Astrocyte (in vitro differentiated cells and primary cell): ENCODE results near the gene MAPK8IP2. TPM values are rescaled to one million over a fixed set of nuclear protein-coding genes. Genes with fewer than 3 reads are reported as not detected.

ENCODE experiments used
- DNase-seq: peaks from one replicate; pipeline ENCODE4 v3.0.0-alpha.2; 2010; ENCODE audit warnings: low read depth
- FAIRE-seq: peaks from 2 replicates; lab custom pipeline; 2011; peaks lifted over from hg19 to GRCh38; lab: Jason Lieb, UNC
- H2AFZ ChIP-seq: 2 replicates; pipeline ENCODE4 v1.6.0; 2012; ENCODE audit warnings: low read depth, low read length, inconsistent platforms
- H3K27ac ChIP-seq: 2 replicates; pipeline ENCODE4 v1.5.1; 2011; ENCODE audit warnings: low read depth, low read length, inconsistent platforms
- H3K27me3 ChIP-seq: 2 replicates; pipeline ENCODE4 v1.6.0; 2011; ENCODE audit warnings: low read length, inconsistent platforms; ENCODE audit not compliant: insufficient read depth
- H3K36me3 ChIP-seq: 2 replicates; pipeline ENCODE4 v1.5.1; 2011; ENCODE audit warnings: low read length, inconsistent platforms; ENCODE audit not compliant: insufficient read depth
- H3K4me1 ChIP-seq: 2 replicates; pipeline ENCODE4 v1.5.1; 2011; ENCODE audit warnings: low read length, inconsistent platforms; ENCODE audit not compliant: insufficient read depth
- H3K4me2 ChIP-seq: 2 replicates; pipeline ENCODE4 v1.6.0; 2012; ENCODE audit warnings: low read length, inconsistent platforms
- H3K4me3 ChIP-seq: 2 replicates; pipeline ENCODE4 v1.5.1; 2011; ENCODE audit warnings: low read depth, mild to moderate bottlenecking, low read length, inconsistent platforms; ENCODE audit not compliant: insufficient read depth
- H3K79me2 ChIP-seq: 2 replicates; pipeline ENCODE4 v1.6.0; 2012; ENCODE audit warnings: mild to moderate bottlenecking, low read length, inconsistent platforms; ENCODE audit not compliant: insufficient read depth
- H3K9ac ChIP-seq: 2 replicates; pipeline ENCODE4 v1.6.0; 2012; ENCODE audit warnings: mild to moderate bottlenecking, low read length, inconsistent platforms
- H3K9me3 ChIP-seq: 2 replicates; pipeline ENCODE4 v1.5.1; 2012; ENCODE audit warnings: low read depth, mild to moderate bottlenecking, low read length, inconsistent platforms; ENCODE audit not compliant: insufficient read depth
- H4K20me1 ChIP-seq: 2 replicates; pipeline ENCODE4 v1.6.0; 2012; ENCODE audit warnings: low read length, inconsistent platforms; ENCODE audit not compliant: insufficient read depth
- H3K27ac Mint-ChIP-seq: one replicate; pipeline ENCODE4 v1.8.0; 2021; ENCODE audit warnings: mild to moderate bottlenecking, mixed read lengths; ENCODE audit not compliant: unreplicated experiment
- H3K27me3 Mint-ChIP-seq: one replicate; pipeline ENCODE4 v1.8.0; 2021; ENCODE audit warnings: low read depth, mixed read lengths; ENCODE audit not compliant: unreplicated experiment
- H3K36me3 Mint-ChIP-seq: one replicate; pipeline ENCODE4 v1.8.0; 2021; ENCODE audit warnings: low read depth, mixed read lengths; ENCODE audit not compliant: unreplicated experiment
- H3K4me1 Mint-ChIP-seq: one replicate; pipeline ENCODE4 v1.8.0; 2021; ENCODE audit warnings: low read depth, mixed read lengths; ENCODE audit not compliant: unreplicated experiment
- H3K4me3 Mint-ChIP-seq: one replicate; pipeline ENCODE4 v1.8.0; 2021; ENCODE audit warnings: mild to moderate bottlenecking, moderate library complexity, mixed read lengths; ENCODE audit not compliant: unreplicated experiment
- H3K9me3 Mint-ChIP-seq: one replicate; pipeline ENCODE4 v1.8.0; 2021; ENCODE audit warnings: mild to moderate bottlenecking, mixed read lengths; ENCODE audit not compliant: unreplicated experiment
- EZH2 ChIP-seq: IDR thresholded peaks from 2 replicates; pipeline ENCODE4 v1.6.1; 2012; ENCODE audit warnings: mild to moderate bottlenecking, low read length, inconsistent platforms; ENCODE audit not compliant: insufficient read depth
- total RNA-seq: library from RNA; stranded (reverse); gene quantifications from 2 replicates; pipeline ENCODE4 v1.2.1, GENCODE V29; 2021
- TF ChIP-seq, protein P1 (sequence below): IDR thresholded peaks from 2 replicates; pipeline ENCODE4 v1.5.1; 2011; ENCODE audit warnings: low read depth, mild to moderate bottlenecking, inconsistent platforms, low read length, moderate library complexity; ENCODE audit not compliant: insufficient read depth

Gene MAPK8IP2
- total RNA-seq, 1 donor from 2014 or later = 4.7 TPM

GRCh38 chr22:50605613-50606074 is 5.1 kb downstream of the MAPK8IP2 start:
- Histone ChIP-seq H3K4me1 (no peaks in the 10 kb centered on the region), H3K79me2 (no peaks in the 10 kb centered on the region), H3K9ac (no peak overlapping the region), H2AFZ (no peak overlapping the region), H3K9me3 (no peaks in the 10 kb centered on the region), H3K36me3 (no peaks in the 10 kb centered on the region), H3K4me2 (no peak overlapping the region), H3K27ac (no peak overlapping the region), H3K4me3 (no peak overlapping the region), H3K27me3 (peaks cover 23% of the 10 kb centered on the region), H4K20me1 (no peaks in the 10 kb centered on the region)
- FAIRE-seq (no peak), DNase-seq (no peak)
- no peak overlapping the region for H3K4me3 Mint-ChIP-seq
- peaks cover 64% of the 10 kb centered on the region for H3K27me3 Mint-ChIP-seq
- no peak overlapping the region for H3K27ac Mint-ChIP-seq
- peaks cover 5% of the 10 kb centered on the region for H3K4me1 Mint-ChIP-seq
- peaks cover 2% of the 10 kb centered on the region for H3K9me3 Mint-ChIP-seq
- TF ChIP-seq, protein P1, sequence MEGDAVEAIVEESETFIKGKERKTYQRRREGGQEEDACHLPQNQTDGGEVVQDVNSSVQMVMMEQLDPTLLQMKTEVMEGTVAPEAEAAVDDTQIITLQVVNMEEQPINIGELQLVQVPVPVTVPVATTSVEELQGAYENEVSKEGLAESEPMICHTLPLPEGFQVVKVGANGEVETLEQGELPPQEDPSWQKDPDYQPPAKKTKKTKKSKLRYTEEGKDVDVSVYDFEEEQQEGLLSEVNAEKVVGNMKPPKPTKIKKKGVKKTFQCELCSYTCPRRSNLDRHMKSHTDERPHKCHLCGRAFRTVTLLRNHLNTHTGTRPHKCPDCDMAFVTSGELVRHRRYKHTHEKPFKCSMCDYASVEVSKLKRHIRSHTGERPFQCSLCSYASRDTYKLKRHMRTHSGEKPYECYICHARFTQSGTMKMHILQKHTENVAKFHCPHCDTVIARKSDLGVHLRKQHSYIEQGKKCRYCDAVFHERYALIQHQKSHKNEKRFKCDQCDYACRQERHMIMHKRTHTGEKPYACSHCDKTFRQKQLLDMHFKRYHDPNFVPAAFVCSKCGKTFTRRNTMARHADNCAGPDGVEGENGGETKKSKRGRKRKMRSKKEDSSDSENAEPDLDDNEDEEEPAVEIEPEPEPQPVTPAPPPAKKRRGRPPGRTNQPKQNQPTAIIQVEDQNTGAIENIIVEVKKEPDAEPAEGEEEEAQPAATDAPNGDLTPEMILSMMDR = no peak
- TF ChIP-seq EZH2 = no peak
- peaks cover 5% of the 10 kb centered on the region for H3K36me3 Mint-ChIP-seq

GRCh38 chr22:50606165-50606945 is 5.8 kb downstream of the MAPK8IP2 start:
- H2AFZ ChIP-seq = no peak overlapping the region
- H3K9me3 ChIP-seq = no peaks in the 10 kb centered on the region
- peaks cover 68% of the 10 kb centered on the region for H3K27me3 Mint-ChIP-seq
- peaks cover 2% of the 10 kb centered on the region for H3K9me3 Mint-ChIP-seq
- no peak overlapping the region for H3K9ac ChIP-seq
- peaks cover 5% of the 10 kb centered on the region for H3K4me1 Mint-ChIP-seq
- no peak overlapping the region for H3K4me2 ChIP-seq
- H4K20me1 ChIP-seq = no peaks in the 10 kb centered on the region
- H3K27ac ChIP-seq = no peak overlapping the region
- FAIRE-seq (no peak), DNase-seq (no peak)
- no peaks in the 10 kb centered on the region for H3K36me3 ChIP-seq
- H3K27me3 ChIP-seq = peaks cover 23% of the 10 kb centered on the region
- H3K79me2 ChIP-seq = no peaks in the 10 kb centered on the region
- H3K4me3 Mint-ChIP-seq = no peak overlapping the region
- H3K4me3 ChIP-seq = no peak overlapping the region
- no peak for TF ChIP-seq EZH2
- TF ChIP-seq, protein P1 = no peak
- no peak overlapping the region for H3K27ac Mint-ChIP-seq
- no peaks in the 10 kb centered on the region for H3K4me1 ChIP-seq
- H3K36me3 Mint-ChIP-seq = peaks cover 5% of the 10 kb centered on the region
